Measurements from ENCODE around the gene SLC17A3.

Gene SLC17A3

GRCh38 chr6:25888626-25889025 is 14.6 kb upstream of the SLC17A3 start:
- DNase-seq = no peak

GRCh38 chr6:25886066-25886465 is 12.0 kb upstream of the SLC17A3 start:
- no peak for DNase-seq

GRCh38 chr6:25883991-25884390 is 9.9 kb upstream of the SLC17A3 start:
- DNase-seq = no peak

GRCh38 chr6:25883536-25883935 is 9.5 kb upstream of the SLC17A3 start:
- DNase-seq = no peak

- no peak for DNase-seq
Measured at GRCh38 chr6:25882051-25882496, 8.0 kb upstream of the SLC17A3 start.

- no peak for DNase-seq
Measured at GRCh38 chr6:25880601-25881000, 6.6 kb upstream of the SLC17A3 start.

- no peak for DNase-seq
Measured at GRCh38 chr6:25878721-25879322, 4.8 kb upstream of the SLC17A3 start.

GRCh38 chr6:25875926-25876602 is 2.0 kb upstream of the SLC17A3 start:
- no peak for DNase-seq

GRCh38 chr6:25875563-25875905 is 1.5 kb upstream of the SLC17A3 start:
- DNase-seq = no peak

- DNase-seq = no peak
Measured at GRCh38 chr6:25874822-25875562, 949 bp upstream of the SLC17A3 start.

GRCh38 chr6:25872814-25873213 is 1.2 kb downstream of the SLC17A3 start:
- no peak for DNase-seq

GRCh38 chr6:25869840-25870239 is 4.2 kb downstream of the SLC17A3 start:
- DNase-seq = no peak

- DNase-seq = no peak
Measured at GRCh38 chr6:25868436-25869183, 5.4 kb downstream of the SLC17A3 start.

GRCh38 chr6:25866011-25866410 is 8.0 kb downstream of the SLC17A3 start:
- DNase-seq = no peak

- DNase-seq = no peak
Measured at GRCh38 chr6:25863360-25863759, 10.7 kb downstream of the SLC17A3 start.

- DNase-seq = no peak
Measured at GRCh38 chr6:25862199-25862598, 11.8 kb downstream of the SLC17A3 start.

GRCh38 chr6:25852756-25853155 is 21.3 kb downstream of the SLC17A3 start:
- DNase-seq = no peak

- DNase-seq = no peak
Measured at GRCh38 chr6:25851961-25852360, 22.1 kb downstream of the SLC17A3 start.

- DNase-seq = no peak
Measured at GRCh38 chr6:25844518-25844917, 29.5 kb downstream of the SLC17A3 start.

- DNase-seq = no peak
Measured at GRCh38 chr6:25842526-25842925, 31.5 kb downstream of the SLC17A3 start.

- DNase-seq = no peak
Measured at GRCh38 chr6:25835442-25836283, 38.4 kb downstream of the SLC17A3 start.

GRCh38 chr6:25834950-25835349 is 39.1 kb downstream of the SLC17A3 start:
- DNase-seq = no peak

GRCh38 chr6:25833136-25833535 is 40.9 kb downstream of the SLC17A3 start:
- DNase-seq = no peak

Measured in NCI-H1092 (cell line).